RPMI7951 (cell line): ENCODE measurements around the gene CAMSAP1. TPM values are rescaled to one million over a fixed set of nuclear protein-coding genes. Genes with fewer than 3 reads are reported as not detected.

Experiments
- DNase-seq: peaks from one replicate; pipeline ENCODE4 v3.0.0-alpha.2; 2012; ENCODE audit warnings: low read depth
- total RNA-seq: library from RNA; depleted of rRNA; stranded (reverse); fragments of >200 nt; shearing (Covaris generic); gene quantifications from 2 replicates; pipeline ENCODE4 v1.2.3, GENCODE V29; 2014

CAMSAP1 gene
- total RNA-seq, 1 experiment from 2014 or later, result 6.2 TPM

DNA sequence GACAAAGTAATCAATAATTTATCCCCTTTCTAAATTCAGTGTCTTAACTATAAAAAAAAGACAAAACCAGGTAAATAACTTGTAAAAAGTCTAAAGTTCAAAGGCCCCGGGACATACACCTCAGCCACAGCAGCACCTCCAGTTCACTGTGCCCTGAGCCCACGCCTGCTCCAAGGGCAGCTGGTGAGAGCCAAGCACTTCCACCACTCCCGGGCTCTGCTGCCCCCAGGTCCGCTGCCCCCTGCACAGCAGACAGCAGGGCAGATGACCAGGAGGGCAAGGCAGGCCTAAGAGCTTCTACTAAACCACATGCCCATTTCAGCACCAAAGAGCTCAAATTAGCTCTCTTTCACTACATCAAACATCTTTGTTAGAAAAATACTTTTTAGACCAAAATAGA, 91.9 kb downstream of the CAMSAP1 start:
- no peak for DNase-seq

DNA sequence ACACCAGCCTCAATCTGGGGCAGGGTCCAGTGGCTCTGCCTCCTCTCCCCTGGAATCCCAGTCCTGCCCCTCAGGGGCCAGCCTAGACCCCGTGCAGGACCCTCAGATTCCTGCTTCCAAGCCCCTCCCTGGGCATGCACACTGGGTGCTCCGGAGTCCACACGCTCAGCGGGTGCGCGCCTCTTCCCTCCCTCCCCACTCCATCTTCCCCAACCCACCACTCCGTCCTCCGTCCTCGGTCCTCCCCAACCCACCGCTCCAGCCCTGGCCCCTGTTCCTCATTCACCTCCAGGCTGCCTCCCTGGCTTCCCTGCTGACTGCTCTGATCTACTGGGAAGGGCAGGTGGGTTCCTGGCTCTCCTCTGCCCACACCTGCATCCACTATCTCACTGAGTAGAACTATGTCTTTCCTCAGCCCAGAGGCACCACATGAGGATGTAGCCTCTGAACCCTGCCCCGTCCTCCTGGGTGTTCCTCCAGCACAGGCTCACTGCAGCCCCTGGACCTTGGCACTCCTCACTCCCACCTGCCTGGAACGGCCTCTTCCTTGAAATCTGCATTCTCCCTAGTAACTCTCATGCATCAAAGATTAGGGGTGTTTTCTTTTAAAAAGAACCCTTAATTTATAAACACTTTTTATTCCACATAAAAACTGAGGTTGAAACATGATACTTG, 92.8 kb downstream of the CAMSAP1 start:
- DNase-seq, result no peak

DNA sequence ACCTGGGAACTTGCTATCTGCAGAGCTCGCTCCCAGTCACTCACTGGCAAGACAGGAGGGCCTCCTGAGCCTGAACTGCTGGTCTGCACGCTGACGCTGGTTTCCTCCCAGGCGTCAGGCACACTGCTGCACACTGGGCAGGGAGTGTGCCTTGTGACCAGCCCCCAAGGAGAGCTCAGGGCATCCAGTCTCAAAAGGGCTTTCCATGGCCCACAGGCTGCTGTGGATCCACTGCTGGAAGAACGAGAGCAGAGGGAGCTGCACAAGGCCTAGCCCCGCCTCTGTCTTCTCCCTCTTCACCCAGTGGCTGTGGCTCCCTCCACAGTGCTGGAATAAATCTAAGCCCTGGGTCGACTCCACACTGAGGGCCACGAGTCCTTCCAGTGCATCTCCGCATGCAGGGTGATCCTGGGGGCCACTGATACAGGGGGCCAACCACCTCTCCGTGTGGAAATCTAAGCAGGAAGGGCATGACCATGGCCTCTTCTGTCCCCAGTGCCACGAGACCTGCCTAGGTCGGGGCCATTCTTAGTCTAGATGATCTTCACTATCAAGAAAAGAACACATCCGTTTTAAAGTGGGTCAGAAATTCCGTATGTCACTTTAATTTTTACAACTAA, 93.6 kb downstream of the CAMSAP1 start:
- no peak for DNase-seq

DNA sequence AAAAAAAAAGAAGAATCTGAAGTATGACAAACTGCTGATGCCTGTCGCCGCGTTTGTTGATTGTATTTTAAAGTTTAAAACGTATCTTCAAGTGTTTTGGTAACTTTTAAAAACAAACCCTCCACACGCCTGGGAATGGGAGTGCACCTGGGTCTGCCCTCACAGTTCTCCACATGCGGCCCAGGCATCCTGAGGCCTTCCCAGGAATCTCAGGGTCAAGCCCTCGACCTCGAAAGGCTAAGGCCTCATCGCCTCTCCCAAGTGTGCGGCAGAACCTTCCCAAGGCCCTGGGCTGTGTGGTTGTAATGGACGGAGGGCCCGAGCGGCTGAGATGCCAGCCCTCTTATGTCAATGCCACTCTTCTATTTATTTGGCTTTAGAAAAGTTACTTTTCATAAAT, 94.4 kb downstream of the CAMSAP1 start:
- no peak for DNase-seq

DNA sequence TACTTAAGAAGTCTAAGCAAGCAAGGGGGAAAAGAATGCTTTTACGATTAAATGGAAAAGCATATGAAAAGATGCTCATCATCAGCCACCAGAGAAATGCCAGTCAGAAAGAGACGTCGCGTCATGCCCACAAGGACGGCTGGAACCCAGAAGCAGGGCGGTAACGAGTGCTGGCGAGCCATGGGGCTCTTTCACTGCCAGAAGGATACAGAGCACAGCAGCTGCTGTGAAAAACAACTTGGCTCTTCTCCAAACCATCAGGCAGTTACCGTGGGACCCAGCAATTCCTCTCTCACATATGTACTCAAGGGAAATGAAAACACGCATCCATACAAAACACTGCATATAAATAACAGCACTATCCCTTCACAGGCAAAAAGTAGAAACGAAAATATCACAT, 95.5 kb downstream of the CAMSAP1 start:
- DNase-seq, result no peak

DNA sequence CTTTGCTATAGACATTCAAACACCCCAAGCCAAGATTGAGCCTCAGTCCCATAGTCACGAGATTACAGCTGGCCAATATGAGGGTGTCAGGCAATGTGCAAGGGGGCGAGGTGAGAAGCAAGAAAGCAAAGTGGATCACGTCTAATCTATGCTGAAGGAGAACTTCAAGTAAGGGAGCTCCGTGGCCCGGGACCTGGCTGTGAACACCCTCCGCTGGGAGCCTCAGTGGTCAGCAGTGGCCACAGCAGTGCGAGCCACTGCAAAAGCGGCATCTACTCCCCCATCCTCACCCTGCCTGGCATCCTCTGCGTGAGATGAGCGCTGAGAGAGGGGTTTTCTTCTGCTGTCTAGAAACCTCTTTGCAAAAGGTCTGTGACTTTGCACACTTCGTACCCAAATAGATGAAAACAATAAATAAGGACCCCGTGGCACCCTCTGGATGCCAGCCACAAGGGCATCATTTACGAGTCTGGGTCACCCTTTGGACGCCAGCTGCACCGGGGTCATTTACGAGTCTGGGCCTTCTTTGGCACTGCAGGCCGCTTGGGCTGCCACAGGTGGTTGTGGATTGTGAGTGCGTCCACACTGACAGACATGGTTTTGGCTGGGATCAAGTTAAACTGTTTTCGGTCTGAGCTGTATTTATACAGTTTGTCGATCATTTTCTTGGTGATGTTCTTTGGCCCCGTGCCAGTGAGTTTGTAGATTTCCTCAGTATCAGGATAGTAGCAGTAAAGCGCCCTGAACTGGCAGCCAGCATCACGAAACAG, 96.4 kb downstream of the CAMSAP1 start:
- no peak for DNase-seq

DNA sequence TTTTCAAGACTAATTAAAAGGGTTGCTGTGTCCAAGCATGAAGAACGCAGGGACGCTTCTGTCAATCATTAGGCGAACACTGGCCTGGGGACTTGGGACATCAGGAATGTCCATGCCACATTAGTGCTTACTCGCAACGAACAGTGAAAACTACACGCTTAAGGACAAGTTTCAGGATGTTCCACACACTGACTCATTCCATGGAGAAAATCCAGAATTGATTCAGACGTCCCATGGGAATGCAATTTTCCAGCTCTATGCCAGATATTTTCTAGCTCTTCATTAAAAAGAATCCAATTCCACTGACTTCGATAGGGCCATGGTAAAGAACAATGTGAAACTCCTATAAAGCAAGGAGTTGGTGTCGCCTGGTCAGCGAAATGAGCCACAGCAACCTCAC, 98.2 kb downstream of the CAMSAP1 start:
- no peak for DNase-seq

DNA sequence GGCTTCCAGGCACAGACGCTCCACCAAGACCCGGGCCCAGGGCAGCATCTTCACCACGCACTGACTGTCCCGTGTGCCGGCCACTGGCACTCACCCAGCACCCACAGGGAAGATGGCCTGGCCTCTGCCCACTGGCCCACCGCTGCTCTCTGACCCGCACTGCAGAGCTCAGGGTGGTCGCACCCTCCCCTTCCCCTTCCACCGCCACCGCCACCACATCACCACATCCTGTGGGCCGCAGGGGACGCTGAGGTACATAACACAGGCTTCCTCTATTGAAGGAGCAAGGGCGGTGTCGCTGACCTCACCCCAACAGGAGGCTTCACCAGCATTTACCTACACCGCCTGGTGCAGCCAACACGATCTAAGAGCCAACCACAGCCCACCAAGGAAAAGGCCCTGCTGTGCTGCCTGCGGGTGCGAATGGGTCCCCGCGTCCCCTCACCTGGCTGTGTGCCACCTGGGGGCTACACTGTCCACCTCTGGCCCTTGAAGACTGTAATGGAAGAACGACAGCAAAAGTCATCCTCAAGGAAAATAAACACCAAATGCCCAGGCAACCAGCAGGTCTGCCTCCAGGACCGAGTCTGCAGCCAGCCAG, 101.8 kb downstream of the CAMSAP1 start:
- DNase-seq, result no peak

DNA sequence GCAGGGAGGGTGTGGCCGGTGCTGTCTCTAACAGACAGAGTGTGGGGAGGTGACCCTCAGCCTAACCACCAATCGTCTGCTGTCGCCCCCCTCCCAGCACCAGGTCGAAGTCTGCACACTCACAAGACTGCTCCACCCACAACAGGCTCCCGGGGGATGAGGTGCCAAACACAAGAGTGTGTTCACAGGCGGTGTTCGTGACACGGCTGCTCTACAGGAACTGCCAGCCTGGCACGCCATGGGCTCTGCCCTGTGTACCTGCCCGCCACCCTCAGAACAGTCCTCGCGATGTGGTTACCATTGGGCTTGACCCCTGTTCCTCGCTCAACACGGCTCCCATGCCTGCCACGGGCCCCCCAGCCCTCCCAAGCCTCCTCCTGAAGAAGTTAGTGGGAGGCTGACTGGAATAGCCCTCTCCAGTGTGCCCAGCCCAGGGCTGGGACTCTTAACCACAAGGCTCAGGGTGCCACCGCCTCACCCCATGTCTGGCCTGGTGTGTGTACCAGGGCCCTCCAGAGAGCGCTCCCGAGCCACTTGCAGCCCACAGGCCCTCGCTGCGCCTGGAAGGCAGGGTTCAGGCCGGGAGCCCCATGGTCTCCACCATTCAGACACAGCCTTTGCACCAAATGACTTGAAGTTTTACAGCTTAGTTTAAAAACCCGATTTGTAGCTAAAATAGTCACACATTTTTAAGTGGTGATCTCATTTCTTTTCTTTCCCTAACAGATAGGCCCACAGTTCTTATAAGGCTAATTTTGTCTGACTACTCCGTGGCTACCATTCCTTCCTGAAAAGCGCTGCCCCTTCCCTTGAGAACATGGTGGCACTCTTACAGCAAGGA, 102.5 kb downstream of the CAMSAP1 start:
- DNase-seq, result no peak

DNA sequence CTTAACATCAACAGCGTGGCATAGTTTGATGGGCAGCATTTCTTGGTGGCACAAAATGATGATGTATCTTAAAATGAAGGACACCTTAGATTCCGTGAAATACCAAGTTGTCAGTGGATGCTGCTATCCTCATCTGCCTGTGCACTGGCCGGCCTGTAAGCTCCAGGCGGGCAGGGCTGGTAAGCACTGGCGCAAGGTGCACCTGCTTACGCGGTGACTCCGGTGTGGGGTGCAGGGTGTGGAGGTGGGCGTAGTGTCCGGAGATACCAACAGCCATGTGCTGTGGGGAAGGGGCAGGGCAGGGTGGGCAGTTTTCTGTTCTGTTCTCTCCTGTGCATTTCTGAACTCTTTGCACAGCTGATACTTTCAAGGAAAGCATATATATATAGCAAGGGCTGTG, 103.9 kb downstream of the CAMSAP1 start:
- no peak for DNase-seq

DNA sequence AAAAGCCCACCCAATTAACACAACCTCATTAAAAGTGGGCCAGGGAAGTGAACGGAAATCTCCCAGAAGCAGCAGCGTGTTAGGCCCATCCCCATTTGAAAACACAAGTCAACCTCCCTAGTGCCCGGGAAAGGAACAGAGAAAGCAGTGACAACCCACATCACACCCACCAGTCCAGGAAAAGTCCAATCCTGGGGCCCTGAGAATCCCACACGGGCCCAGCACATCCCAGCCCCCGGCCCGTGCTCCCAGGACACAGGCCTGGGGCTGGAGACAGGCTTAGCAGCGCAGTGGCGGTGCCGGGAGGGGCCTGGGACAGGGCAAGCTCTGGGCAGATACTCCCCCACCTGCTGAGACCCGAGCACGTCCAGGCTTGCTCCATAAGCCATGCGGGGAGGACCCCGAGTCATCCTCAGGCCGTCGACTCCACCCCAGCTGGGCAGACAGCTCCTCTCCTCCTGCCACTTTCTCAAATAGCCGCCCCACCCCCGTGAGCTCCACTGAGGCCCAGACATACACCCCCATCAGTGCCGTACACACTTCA, 104.4 kb downstream of the CAMSAP1 start:
- no peak for DNase-seq

DNA sequence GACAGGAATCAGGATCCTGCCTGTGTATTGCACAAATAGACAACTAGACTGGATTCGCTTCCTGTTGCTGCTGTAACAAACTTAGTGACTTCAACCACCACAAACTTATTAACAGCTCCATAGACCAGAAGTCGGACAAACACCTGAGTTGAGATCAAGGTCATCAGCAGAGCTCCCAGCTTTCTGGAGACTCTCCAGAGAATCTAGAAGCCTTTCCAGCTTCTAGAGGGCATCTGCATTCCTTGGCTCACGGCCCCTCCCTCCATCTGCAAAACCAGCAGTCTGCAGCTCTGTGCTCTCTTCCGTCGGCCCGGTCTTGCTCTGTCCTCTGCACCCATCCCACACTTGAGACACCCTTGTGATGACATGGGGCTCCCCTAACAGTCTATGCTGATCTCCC, 106.3 kb downstream of the CAMSAP1 start:
- DNase-seq, result no peak

DNA sequence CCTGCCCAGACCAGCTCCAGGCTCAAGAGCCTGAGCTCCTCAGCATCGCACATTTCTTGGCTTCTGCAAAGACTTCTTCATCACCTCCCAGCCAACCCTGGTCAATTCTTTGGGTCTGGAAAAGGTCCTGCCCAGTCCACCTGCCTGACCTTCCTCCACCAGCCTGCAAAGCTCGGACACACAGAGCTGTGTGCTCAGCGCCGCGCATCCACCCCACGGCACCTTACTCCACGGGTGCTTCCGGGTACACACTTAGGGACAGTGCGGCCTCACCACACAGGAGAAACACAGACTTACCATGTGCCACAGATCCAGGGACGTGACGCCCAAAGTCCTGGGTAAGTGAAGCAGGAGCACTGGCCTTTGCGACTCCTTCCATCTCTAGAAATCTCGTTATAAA, 108.1 kb downstream of the CAMSAP1 start:
- no peak for DNase-seq

DNA sequence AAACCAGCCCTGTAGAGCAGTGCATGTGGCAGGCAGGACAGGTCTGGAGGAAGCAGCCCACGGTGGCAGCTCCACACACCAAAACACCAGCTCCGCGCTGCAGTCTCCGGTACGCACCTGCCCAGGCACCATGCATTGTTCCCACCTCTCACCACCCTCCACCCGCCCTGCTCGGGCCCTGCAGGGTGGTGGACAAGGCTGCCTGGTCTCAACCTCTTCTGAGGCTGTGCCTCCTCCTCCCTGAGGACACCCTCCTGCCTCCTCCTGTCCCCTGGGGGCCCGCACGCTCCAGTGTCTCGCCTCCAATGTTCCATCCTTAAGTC, 109.1 kb downstream of the CAMSAP1 start:
- DNase-seq, result no peak

DNA sequence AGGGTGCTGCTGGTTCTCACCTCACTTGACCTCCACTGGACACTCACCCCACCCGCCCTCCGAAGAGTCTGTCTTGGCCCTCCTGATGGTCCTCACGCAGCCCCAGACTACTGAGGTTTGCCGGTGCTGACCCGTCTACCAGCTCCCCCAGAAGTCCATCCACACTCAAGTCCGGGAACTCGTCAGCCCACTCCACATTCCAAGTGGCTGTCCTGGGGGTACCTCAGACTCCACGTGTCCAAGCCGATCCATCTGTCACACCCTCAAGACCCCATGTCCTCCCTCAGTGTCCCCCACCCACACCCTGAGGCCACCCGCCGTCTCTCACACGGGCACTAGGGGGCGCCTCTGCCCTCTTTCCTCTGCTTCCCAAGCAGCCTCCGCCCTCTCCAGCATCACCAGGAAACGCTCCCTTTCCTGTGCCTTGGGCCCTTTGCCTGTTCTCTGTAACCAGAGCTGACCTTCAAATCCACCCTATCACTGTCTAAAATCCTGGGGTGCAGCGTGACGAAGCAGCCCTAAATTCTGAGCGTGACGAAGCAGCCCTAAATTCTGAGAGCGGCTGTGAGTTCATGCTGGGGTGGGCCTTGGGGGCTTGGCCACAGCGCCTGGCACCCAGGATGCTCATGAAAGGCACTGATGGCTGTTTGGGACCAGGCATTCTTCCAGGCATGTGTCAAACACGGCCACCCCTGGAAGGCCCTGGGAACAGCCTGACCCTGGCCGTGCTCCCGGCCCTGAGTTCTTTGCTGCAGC, 109.7 kb downstream of the CAMSAP1 start:
- DNase-seq, result no peak

DNA sequence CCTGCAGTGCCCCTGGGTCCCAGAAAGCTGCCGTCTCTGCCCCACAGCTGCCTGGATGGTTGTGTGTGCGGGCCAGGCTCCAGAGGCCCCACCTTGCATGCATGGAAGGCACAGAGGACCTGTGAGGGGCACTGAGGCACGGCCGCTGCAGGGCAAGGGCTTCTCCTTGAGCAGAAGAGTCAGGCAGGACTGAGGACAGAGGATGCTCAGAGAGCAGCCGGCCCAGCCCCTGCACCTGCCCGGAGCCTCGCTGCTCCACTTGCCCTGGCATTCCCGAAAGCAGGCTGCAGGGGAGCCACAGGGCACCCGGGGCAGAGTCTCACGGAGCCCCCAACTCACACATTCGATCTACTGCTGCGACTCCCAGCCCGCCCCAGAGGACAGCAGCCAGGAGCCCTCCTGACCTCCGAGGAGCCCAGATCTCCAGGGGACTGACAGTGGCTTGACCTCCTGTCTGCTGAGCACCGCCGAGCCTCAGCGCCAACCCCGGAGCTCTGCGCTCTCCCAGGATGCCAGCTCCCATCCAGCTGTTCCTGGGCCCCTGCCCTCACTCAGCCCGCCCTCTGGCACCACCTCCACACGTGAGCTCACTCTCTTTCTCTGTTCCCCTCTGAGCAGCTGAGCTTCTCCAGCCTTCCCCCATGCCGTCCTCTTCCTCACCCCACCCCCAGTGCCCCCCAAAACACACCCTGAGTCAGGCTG, 110.4 kb downstream of the CAMSAP1 start:
- DNase-seq, result no peak

DNA sequence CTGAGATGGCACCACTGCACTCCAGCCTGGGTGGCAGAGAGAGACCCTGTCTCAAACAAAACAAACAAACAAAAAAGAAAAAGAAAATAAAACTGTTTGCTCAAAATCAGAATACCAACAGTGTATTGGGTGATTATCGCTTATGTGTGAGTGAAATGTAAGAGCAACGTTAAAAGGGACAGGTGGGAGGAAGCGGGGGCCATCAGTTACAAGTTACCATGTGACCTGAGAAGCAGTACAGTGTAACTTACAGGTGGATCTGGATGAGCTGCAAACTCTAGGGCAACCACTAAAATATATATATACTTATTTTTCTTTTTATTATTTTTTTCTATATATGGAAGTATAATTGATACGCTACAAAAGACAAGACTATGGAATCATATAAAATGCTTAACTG, 112.0 kb downstream of the CAMSAP1 start:
- no peak for DNase-seq

DNA sequence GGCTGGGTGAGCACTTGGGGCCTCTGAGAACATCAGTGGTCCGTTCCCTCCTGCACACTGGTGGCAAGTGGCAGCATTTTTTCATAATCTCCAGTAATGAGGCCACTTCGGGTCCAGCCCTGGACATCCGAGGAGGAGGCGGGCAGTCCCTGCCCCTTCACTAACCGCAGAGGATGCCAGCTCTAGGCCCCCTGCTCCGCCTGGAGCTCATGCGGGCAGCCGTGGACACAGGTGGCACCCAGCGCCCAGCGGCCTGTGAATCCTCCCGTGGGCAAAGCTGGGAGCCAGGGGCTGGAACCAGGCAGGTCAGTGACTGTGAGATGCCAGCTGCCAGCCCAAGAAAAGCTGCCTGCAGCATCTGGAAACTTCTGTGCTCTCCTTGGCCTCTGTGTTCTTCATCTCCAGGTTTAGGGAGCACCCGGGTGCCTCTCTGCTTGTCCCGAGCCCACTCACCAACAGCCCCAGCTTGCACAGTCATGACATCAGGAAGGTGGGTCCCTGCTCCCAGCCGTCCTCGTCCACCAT, 112.9 kb downstream of the CAMSAP1 start:
- no peak for DNase-seq

DNA sequence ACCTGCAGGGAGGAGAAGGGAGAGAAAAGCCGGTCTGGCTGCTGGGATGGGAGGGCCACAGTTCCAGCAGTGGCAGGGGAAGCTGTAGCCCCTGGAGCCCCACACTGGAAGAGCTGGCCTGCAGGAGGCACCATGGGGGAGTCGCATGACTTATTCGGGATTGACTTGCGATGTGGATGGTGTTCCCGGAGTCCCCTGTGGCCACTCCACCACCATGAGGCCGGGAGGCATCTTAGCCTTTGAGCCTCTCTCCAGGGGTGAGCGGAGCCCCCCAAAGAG, 113.3 kb downstream of the CAMSAP1 start:
- no peak for DNase-seq
